Small intestine (tissue), 7 donors: ENCODE measurements around the gene NAA80. TPM values are rescaled to one million over a fixed set of nuclear protein-coding genes. Genes with fewer than 3 reads are reported as not detected.

Source experiments
- DNase-seq, 2 donors: peaks; one replicate each; pipeline versions ENCODE4 v3.0.0 to v3.0.0-alpha.2; 2013
- FAIRE-seq: peaks from 2 replicates; lab custom pipeline; 2012; peaks lifted over from hg19 to GRCh38; lab: Jason Lieb, UNC
- H3K27ac ChIP-seq, 3 donors: one replicate each; pipeline ENCODE4 v1.5.1; 2013; ENCODE audit warnings: low read length in 2 of 3, mild to moderate bottlenecking in 2 of 3, control low read depth in 1 of 3, inconsistent platforms in 1 of 3, low read depth in 1 of 3, moderate library complexity in 1 of 3
- H3K27me3 ChIP-seq, 3 donors: one replicate each; pipeline ENCODE4 v1.6.1; 2013; ENCODE audit warnings: low read length in 3 of 3, inconsistent platforms in 1 of 3; ENCODE audit not compliant: control insufficient read depth in 3 of 3, insufficient read depth in 3 of 3
- H3K36me3 ChIP-seq, 3 donors: one replicate each; pipeline ENCODE4 v1.6.1; 2013; ENCODE audit warnings: low read length in 3 of 3, inconsistent platforms in 1 of 3, low read depth in 1 of 3, mild to moderate bottlenecking in 1 of 3, moderate library complexity in 1 of 3; ENCODE audit not compliant: control insufficient read depth in 3 of 3, insufficient read depth in 2 of 3
- H3K4me1 ChIP-seq, 3 donors: one replicate each; pipeline ENCODE4 v1.6.1; 2013; ENCODE audit warnings: low read length in 2 of 3, inconsistent platforms in 1 of 3, low read depth in 1 of 3, mild to moderate bottlenecking in 1 of 3, moderate library complexity in 1 of 3; ENCODE audit not compliant: control insufficient read depth in 3 of 3, insufficient read depth in 2 of 3
- H3K4me3 ChIP-seq, 3 donors: one replicate each; pipeline ENCODE4 v1.5.1; 2013; ENCODE audit warnings: low read length in 3 of 3, control low read depth in 1 of 3, inconsistent platforms in 1 of 3, low read depth in 1 of 3, mild to moderate bottlenecking in 1 of 3, moderate library complexity in 1 of 3
- H3K9me3 ChIP-seq, 2 donors: one replicate each; pipeline ENCODE4 v1.6.1; 2013; ENCODE audit warnings: low read depth in 1 of 2, low read length in 1 of 2; ENCODE audit not compliant: control insufficient read depth in 2 of 2, insufficient read depth in 1 of 2
- WGBS, 3 donors: extraction: QIAGEN DNeasy Blood & Tissue Kit; methylation state at CpG; one replicate each; pipeline ENCODE4 v1.1.7; 2013; 5-methylcytosine and 5-hydroxymethylcytosine counted together
- polyA plus RNA-seq, 4 donors: library from polyadenylated mRNA; stranded (reverse) in 3 of 4; unstranded in 1 of 4; fragments of 200-250 nt in 3 of 4; fragments of 120-200 nt in 1 of 4; gene quantifications; one replicate each; pipeline versions ENCODE4 v1.2.1 to v1.2.3, GENCODE V29; 2013
- donor health status: healthy with polysubstance abuse.
- donor health status: control.
- donor health status: control.
- donor health status: Bipolar disorder and iron deficiency.
- donor health status: healthy.

Gene NAA80
- polyA plus RNA-seq, 4 donors: 2.4 to 8.5 (median 7.3) TPM

- 83 to 93% (median 84%) methylated on average over 6 of the region's 6 CpGs for WGBS, 3 donors
- Histone ChIP-seq H3K27me3 (no peaks in the 10 kb centered on the region), H3K4me1 (peaks cover 7 to 47% (median 9%) of the 10 kb centered on the region in 3 donors), H3K27ac (peak overlapping the region in 2 of 3 donors; percentile 84 to 91), H3K36me3 (peaks cover 0 to 22% (median 0%) of the 10 kb centered on the region in 3 donors), H3K4me3 (peak overlapping the region in 1 of 3 donors; percentile 47), H3K9me3 (no peaks in the 10 kb centered on the region)
- DNase-seq (no peak), FAIRE-seq (no peak)
These were observed 1.6 kb upstream of the NAA80 start for GRCh38 chr3:50300681-50301254.

DNA sequence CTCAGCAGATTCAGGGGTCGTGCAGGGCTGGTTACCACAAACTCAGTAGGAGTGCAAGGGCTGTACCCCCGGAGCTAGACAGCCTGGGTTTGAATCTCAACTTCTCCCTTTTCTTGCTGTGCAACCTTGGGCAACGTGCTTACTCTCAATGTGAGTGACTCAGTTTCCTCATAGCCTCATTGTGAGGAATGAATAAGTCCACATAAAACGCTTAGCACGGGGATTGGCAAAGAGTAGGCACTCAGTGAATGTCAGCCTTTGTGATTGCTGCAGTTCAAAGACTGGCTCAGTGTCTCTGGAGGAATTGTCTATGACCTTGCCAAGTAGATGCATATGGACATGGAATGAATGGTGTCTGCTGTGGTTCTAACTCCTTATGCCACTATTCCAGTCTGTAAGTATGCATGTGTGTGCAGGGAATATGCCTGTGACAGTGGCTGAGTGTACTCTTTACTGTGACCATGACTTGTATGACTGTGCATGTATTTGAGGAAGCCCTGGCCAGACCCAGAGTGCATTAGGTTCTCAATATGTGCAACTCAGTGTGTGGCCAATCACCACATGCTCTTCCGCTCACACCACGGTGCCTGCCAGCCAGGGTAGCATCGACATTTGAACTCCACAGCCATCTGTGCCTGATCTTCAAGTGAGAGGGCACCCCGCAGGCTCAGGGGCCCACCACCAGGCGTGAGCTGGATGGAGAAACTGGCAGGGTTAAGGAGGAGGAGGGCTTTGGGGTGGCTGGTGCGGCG lies 900 bp upstream of the NAA80 start:
- Histone ChIP-seq H3K36me3 (peaks cover 0 to 22% (median 0%) of the 10 kb centered on the region in 3 donors), H3K27me3 (no peaks in the 10 kb centered on the region), H3K27ac (peak overlapping the region; percentile 82 to 91 (median 84)), H3K9me3 (no peaks in the 10 kb centered on the region), H3K4me3 (peak overlapping the region in 2 of 3 donors; percentile 47), H3K4me1 (peaks cover 7 to 47% (median 9%) of the 10 kb centered on the region in 3 donors)
- WGBS, 3 donors: 49 to 55% (median 50%) methylated on average over 12 of the region's 12 CpGs
- DNase-seq: peak; percentile 39 to 58
- FAIRE-seq: no peak

- 0 to 1% (median 1%) methylated on average over 11 to 12 of the region's 12 CpGs for WGBS, 3 donors
- H3K27ac ChIP-seq: peak overlapping the region; percentile 82 to 91 (median 84)
- DNase-seq (no peak), FAIRE-seq (no peak)
- H3K9me3 ChIP-seq: no peaks in the 10 kb centered on the region
- no peaks in the 10 kb centered on the region for H3K27me3 ChIP-seq
- H3K4me3 ChIP-seq: peak overlapping the region in 2 of 3 donors; percentile 47
- H3K36me3 ChIP-seq: peaks cover 0 to 22% (median 0%) of the 10 kb centered on the region in 3 donors
- H3K4me1 ChIP-seq: peaks cover 7 to 47% (median 9%) of the 10 kb centered on the region in 3 donors
These were observed 378 bp upstream of the NAA80 start for GRCh38 chr3:50299638-50299928.

DNA sequence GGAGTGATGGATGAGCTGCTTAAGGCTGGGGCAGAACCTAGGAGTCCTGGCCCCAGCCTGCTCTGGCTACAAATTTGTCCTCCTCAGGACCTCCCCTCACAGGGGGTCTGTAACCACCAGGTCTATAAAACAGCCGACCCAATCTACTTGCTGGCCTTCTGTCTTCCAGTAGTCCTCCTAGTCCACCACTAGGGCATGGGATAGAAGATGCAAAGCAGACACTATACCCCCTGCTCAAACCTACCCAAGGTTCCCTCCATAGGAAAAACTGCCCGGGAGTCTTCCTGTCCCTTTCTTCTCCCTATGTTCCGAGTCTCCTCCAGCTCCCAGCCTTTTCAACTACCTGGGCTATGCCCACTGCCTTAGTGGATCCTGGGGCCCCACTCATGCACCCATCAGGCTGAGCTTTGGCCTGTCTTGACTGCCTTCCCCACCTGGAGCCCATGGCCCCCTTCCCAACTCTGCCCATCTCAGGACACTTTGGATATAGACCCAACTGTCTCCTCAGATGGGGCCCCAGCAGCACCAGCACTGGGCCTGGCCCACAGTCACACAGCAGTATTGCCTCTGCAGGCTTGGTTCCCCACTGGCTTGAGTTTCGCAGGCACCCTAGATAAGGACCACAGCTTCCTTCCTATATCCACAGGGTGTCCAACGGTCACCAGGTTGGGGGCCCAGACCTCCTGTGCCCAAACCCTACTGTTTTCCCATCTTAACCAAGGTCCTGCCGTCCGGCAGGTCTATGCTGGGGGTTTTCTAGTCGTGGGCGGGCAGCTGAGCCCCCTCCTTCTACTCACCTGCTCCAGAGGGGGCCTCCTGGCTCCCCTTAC lies 1.1 kb downstream of the NAA80 start:
- H3K4me3 ChIP-seq: peak overlapping the region in 2 of 3 donors; percentile 51 to 90
- 48 to 50% (median 48%) methylated on average over 9 of the region's 9 CpGs for WGBS, 3 donors
- no peaks in the 10 kb centered on the region for H3K27me3 ChIP-seq
- no peaks in the 10 kb centered on the region for H3K9me3 ChIP-seq
- peak overlapping the region in 2 of 3 donors; percentile 90 to 94 for H3K27ac ChIP-seq
- FAIRE-seq (no peak), DNase-seq (peak in 1 of 2 donors; percentile 38)
- peaks cover 0 to 22% (median 0%) of the 10 kb centered on the region in 3 donors for H3K36me3 ChIP-seq
- peaks cover 7 to 42% (median 9%) of the 10 kb centered on the region in 3 donors for H3K4me1 ChIP-seq

- H3K27me3 ChIP-seq: no peaks in the 10 kb centered on the region
- H3K4me3 ChIP-seq: no peak overlapping the region
- no peaks in the 10 kb centered on the region for H3K9me3 ChIP-seq
- peaks cover 7 to 41% (median 9%) of the 10 kb centered on the region in 3 donors for H3K4me1 ChIP-seq
- no peak for FAIRE-seq
- 62 to 89% (median 88%) methylated on average over 2 of the region's 2 CpGs for WGBS, 3 donors
- DNase-seq: no peak
- H3K27ac ChIP-seq: no peak overlapping the region
- peaks cover 0 to 22% (median 0%) of the 10 kb centered on the region in 3 donors for H3K36me3 ChIP-seq
These were observed 1.8 kb downstream of the NAA80 start for GRCh38 chr3:50297384-50297775.

- no peak for DNase-seq
- WGBS, 3 donors: 93 to 95% (median 94%) methylated on average over 18 of the region's 18 CpGs
- Histone ChIP-seq H3K27ac (no peak overlapping the region), H3K4me1 (peaks cover 7 to 36% (median 9%) of the 10 kb centered on the region in 3 donors), H3K9me3 (no peaks in the 10 kb centered on the region), H3K36me3 (peaks cover 0 to 22% (median 0%) of the 10 kb centered on the region in 3 donors), H3K4me3 (no peak overlapping the region), H3K27me3 (no peaks in the 10 kb centered on the region)
- no peak for FAIRE-seq
These were observed 2.4 kb downstream of the NAA80 start for GRCh38 chr3:50296721-50297383.

DNA sequence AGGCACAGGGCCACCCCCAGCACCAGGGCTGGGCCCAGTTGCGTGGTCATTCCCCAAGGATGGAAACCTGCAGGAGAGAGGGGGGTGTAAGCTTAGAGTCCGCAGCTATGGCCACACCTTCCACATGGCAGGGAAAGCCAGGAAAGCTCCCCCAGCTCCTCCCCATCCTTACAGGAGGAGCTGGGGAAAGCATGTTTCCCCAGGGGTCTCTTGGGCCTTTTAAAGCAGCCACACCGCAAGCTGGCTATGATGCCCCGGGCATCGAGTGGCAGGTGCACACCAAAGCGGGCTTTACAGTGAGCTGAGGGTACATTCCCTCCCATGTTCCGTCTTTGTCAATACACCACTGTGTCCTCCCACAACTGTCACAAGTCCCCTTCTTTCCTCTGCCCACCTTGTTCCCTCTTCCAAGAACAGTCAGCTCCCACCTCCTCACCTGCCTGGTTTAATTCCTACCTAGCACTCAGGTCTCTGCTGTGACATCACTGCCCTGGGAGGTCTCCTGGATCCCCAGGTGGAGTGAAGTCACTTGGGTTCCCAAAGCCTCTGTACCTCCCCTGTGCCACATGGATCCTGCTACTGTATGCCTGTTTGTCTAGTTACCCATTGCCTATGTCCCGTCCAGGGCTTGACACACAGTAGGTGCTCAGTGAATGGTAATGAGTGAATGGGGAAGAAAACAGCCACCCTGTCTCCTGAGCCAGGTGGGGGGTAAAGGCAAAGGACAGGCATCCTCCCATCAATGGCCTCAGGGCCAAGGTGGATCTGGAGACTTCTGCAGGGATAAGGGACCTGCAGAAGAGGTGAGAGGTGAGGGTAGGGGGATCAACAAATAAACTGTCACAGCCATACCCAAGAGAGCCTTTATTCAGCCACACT lies 3.4 kb downstream of the NAA80 start:
- Histone ChIP-seq H3K9me3 (no peaks in the 10 kb centered on the region), H3K4me1 (peaks cover 5 to 43% (median 9%) of the 10 kb centered on the region in 3 donors), H3K36me3 (peaks cover 0 to 24% (median 0%) of the 10 kb centered on the region in 3 donors), H3K4me3 (no peak overlapping the region), H3K27me3 (no peaks in the 10 kb centered on the region), H3K27ac (no peak overlapping the region)
- 87 to 92% (median 89%) methylated on average over 8 of the region's 8 CpGs for WGBS, 3 donors
- DNase-seq: no peak
- FAIRE-seq: no peak
